Neural progenitor cell (in vitro differentiated cells): ENCODE results near the gene OTX2. TPM values are rescaled to one million over a fixed set of nuclear protein-coding genes. Genes with fewer than 3 reads are reported as not detected.

ENCODE experiments used
- DNase-seq: peaks from one replicate; pipeline ENCODE4 v3.0.0-alpha.2; 2016; ENCODE audit warnings: low spot score
- H2AFZ ChIP-seq: fragments of 200-600 bp; sonication (generic); replicated peaks from 2 replicates; pipeline ENCODE4 v1.6.1; 2016; ENCODE audit warnings: antibody characterized with exemption
- H3F3A ChIP-seq: fragments of 200-600 bp; sonication (generic); 2 replicates; pipeline ENCODE4 v1.6.1; 2016; ENCODE audit warnings: antibody characterized with exemption, low read depth
- H3K27ac ChIP-seq: fragments of 200-600 bp; sonication (generic); 2 replicates; pipeline ENCODE4 v1.5.1; 2016; ENCODE audit warnings: mild to moderate bottlenecking
- H3K27me3 ChIP-seq: fragments of 200-600 bp; sonication (generic); 2 replicates; pipeline ENCODE4 v1.6.1; 2016; ENCODE audit warnings: mild to moderate bottlenecking, moderate library complexity
- H3K36me3 ChIP-seq: fragments of 200-600 bp; sonication (generic); 2 replicates; pipeline ENCODE4 v1.5.1; 2016
- H3K4me1 ChIP-seq: fragments of 200-600 bp; sonication (generic); 2 replicates; pipeline ENCODE4 v1.6.1; 2016; ENCODE audit warnings: mixed run types
- H3K4me2 ChIP-seq: fragments of 200-600 bp; sonication (generic); 2 replicates; pipeline ENCODE4 v1.6.1; 2016
- H3K4me3 ChIP-seq: fragments of 200-600 bp; sonication (generic); 2 replicates; pipeline ENCODE4 v1.5.1; 2016
- H3K79me2 ChIP-seq: fragments of 200-600 bp; sonication (generic); 2 replicates; pipeline ENCODE4 v1.6.1; 2016; ENCODE audit warnings: low read depth
- H3K9ac ChIP-seq: fragments of 200-600 bp; sonication (generic); 2 replicates; pipeline ENCODE4 v1.6.1; 2016
- H3K9me3 ChIP-seq: fragments of 200-600 bp; sonication (generic); 2 replicates; pipeline ENCODE4 v1.5.1; 2016; ENCODE audit warnings: low read depth
- H4K20me1 ChIP-seq: fragments of 200-600 bp; sonication (generic); 2 replicates; pipeline ENCODE4 v1.6.1; 2016; ENCODE audit warnings: low read depth
- H3K27ac Mint-ChIP-seq: 3 replicates; pipeline ENCODE4 v1.8.0; 2021; ENCODE audit warnings: mixed read lengths
- H3K27me3 Mint-ChIP-seq: 2 replicates; pipeline ENCODE4 v1.8.0; 2022; ENCODE audit warnings: low read depth, mild to moderate bottlenecking, inconsistent platforms, moderate library complexity, mixed read lengths; ENCODE audit not compliant: insufficient read depth
- H3K36me3 Mint-ChIP-seq: 3 replicates; pipeline ENCODE4 v1.8.0; 2021; ENCODE audit warnings: mixed read lengths
- H3K4me1 Mint-ChIP-seq: 3 replicates; pipeline ENCODE4 v1.8.0; 2021; ENCODE audit warnings: mixed read lengths
- H3K4me3 Mint-ChIP-seq: 3 replicates; pipeline ENCODE4 v1.8.0; 2021; ENCODE audit warnings: mild to moderate bottlenecking, moderate library complexity, mixed read lengths
- H3K9me3 Mint-ChIP-seq: 3 replicates; pipeline ENCODE4 v1.8.0; 2020; ENCODE audit warnings: mixed read lengths
- EZH2 ChIP-seq: fragments of 200-600 bp; sonication (generic); IDR thresholded peaks from 2 replicates; pipeline ENCODE4 v1.6.1; 2017; ENCODE audit warnings: antibody characterized with exemption, mild to moderate bottlenecking, moderate library complexity
- EZH2phosphoT487 ChIP-seq: fragments of 200-600 bp; sonication (generic); IDR thresholded peaks from 2 replicates; pipeline ENCODE4 v1.6.1; 2017; ENCODE audit warnings: antibody characterized with exemption
- total RNA-seq: library from RNA; depleted of rRNA; stranded (reverse); fragments of >200 nt; gene quantifications from 2 replicates; pipeline ENCODE4 v1.2.3, GENCODE V29; 2015; ENCODE audit warnings: low replicate concordance
- TF ChIP-seq, protein P1 (sequence below): fragments of 200-600 bp; sonication (generic); IDR thresholded peaks from 2 replicates; pipeline ENCODE4 v1.5.1; 2017; ENCODE audit warnings: antibody characterized with exemption, mild to moderate bottlenecking

Gene OTX2
- total RNA-seq, 1 donor from 2014 or later, result 453 TPM

DNA sequence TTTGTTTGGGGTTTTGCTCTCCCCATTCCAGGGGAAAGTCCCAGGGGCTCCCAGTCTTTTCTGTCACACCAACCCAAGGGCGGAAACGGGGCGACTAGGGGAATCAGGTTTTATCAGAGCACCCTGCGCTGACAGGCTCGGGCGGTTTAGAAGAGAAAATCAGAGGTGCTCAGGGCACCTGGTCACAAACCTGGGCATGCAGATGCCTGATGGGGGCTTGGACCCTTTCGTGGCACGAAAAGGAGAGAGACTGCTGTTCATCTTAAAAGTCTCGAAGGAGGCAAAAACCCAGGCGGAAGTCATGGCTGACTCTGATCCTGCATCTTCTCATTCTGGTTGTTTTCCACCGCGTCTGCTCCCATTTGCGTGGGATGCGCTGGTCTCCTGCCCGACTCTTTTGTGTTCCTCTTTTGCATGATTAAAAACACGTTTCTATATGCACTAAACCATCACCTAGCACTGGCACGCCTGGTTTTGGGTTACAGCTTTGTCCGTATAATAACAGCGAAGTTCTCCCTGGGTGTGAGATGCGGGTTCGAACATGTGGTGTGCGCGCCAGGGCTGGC, 13.2 kb downstream of the OTX2 start:
- no peak for DNase-seq
- Histone ChIP-seq H3K27me3 (peaks cover 63% of the 10 kb centered on the region), H3K36me3 (peaks cover 25% of the 10 kb centered on the region), H3K79me2 (peaks cover 31% of the 10 kb centered on the region), H3K9ac (no peak overlapping the region), H3K4me3 (peak overlapping the region; percentile 98), H3K9me3 (no peaks in the 10 kb centered on the region), H3K27ac (no peak overlapping the region), H3K4me1 (peaks cover 80% of the 10 kb centered on the region), H2AFZ (no peak overlapping the region), H3K4me2 (peak overlapping the region; percentile 97), H3F3A (peaks cover 75% of the 10 kb centered on the region), H4K20me1 (peaks cover 69% of the 10 kb centered on the region)
- H3K36me3 Mint-ChIP-seq, result peaks cover 8% of the 10 kb centered on the region
- H3K27me3 Mint-ChIP-seq, result peaks cover 56% of the 10 kb centered on the region
- H3K4me1 Mint-ChIP-seq, result peaks cover 49% of the 10 kb centered on the region
- H3K27ac Mint-ChIP-seq, result no peak overlapping the region
- peaks cover 2% of the 10 kb centered on the region for H3K9me3 Mint-ChIP-seq
- peak overlapping the region; percentile 62 for H3K4me3 Mint-ChIP-seq
- TF ChIP-seq, protein P1, sequence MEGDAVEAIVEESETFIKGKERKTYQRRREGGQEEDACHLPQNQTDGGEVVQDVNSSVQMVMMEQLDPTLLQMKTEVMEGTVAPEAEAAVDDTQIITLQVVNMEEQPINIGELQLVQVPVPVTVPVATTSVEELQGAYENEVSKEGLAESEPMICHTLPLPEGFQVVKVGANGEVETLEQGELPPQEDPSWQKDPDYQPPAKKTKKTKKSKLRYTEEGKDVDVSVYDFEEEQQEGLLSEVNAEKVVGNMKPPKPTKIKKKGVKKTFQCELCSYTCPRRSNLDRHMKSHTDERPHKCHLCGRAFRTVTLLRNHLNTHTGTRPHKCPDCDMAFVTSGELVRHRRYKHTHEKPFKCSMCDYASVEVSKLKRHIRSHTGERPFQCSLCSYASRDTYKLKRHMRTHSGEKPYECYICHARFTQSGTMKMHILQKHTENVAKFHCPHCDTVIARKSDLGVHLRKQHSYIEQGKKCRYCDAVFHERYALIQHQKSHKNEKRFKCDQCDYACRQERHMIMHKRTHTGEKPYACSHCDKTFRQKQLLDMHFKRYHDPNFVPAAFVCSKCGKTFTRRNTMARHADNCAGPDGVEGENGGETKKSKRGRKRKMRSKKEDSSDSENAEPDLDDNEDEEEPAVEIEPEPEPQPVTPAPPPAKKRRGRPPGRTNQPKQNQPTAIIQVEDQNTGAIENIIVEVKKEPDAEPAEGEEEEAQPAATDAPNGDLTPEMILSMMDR, result no peak
- peak; percentile 19 for TF ChIP-seq EZH2

GRCh38 chr14:56796259-56796658, 14.0 kb downstream of the OTX2 start:
- Histone ChIP-seq H4K20me1 (peaks cover 61% of the 10 kb centered on the region), H3K79me2 (peaks cover 23% of the 10 kb centered on the region), H3K4me1 (peaks cover 71% of the 10 kb centered on the region), H3K4me3 (no peak overlapping the region), H3K36me3 (peaks cover 18% of the 10 kb centered on the region), H3K9me3 (no peaks in the 10 kb centered on the region), H3K9ac (no peak overlapping the region), H3K27me3 (peaks cover 63% of the 10 kb centered on the region), H2AFZ (no peak overlapping the region), H3K4me2 (peak overlapping the region; percentile 97), H3K27ac (no peak overlapping the region), H3F3A (peaks cover 71% of the 10 kb centered on the region)
- DNase-seq, result peak; percentile 41
- peaks cover 2% of the 10 kb centered on the region for H3K9me3 Mint-ChIP-seq
- TF ChIP-seq EZH2, result no peak
- TF ChIP-seq EZH2phosphoT487, result no peak
- TF ChIP-seq, protein P1, result peak; percentile 7
- H3K27me3 Mint-ChIP-seq, result peaks cover 55% of the 10 kb centered on the region
- peaks cover 42% of the 10 kb centered on the region for H3K4me1 Mint-ChIP-seq
- peaks cover 3% of the 10 kb centered on the region for H3K36me3 Mint-ChIP-seq
- H3K4me3 Mint-ChIP-seq, result peak overlapping the region; percentile 44
- H3K27ac Mint-ChIP-seq, result no peak overlapping the region

GRCh38 chr14:56795284-56795622, 15.0 kb downstream of the OTX2 start:
- Histone ChIP-seq H3K9ac (no peak overlapping the region), H3K79me2 (peaks cover 13% of the 10 kb centered on the region), H3F3A (peaks cover 61% of the 10 kb centered on the region), H3K27ac (no peak overlapping the region), H3K9me3 (no peaks in the 10 kb centered on the region), H3K4me1 (peaks cover 61% of the 10 kb centered on the region), H3K4me3 (peak overlapping the region; percentile 44), H3K36me3 (peaks cover 8% of the 10 kb centered on the region), H3K4me2 (peak overlapping the region; percentile 81), H4K20me1 (peaks cover 51% of the 10 kb centered on the region), H3K27me3 (peaks cover 63% of the 10 kb centered on the region), H2AFZ (no peak overlapping the region)
- no peaks in the 10 kb centered on the region for H3K36me3 Mint-ChIP-seq
- no peak overlapping the region for H3K27ac Mint-ChIP-seq
- no peak overlapping the region for H3K4me3 Mint-ChIP-seq
- no peak for DNase-seq
- peaks cover 33% of the 10 kb centered on the region for H3K4me1 Mint-ChIP-seq
- peak; percentile 22 for TF ChIP-seq EZH2
- TF ChIP-seq EZH2phosphoT487, result no peak
- H3K27me3 Mint-ChIP-seq, result peaks cover 47% of the 10 kb centered on the region
- H3K9me3 Mint-ChIP-seq, result peaks cover 2% of the 10 kb centered on the region

- Histone ChIP-seq H3K79me2 (peaks cover 8% of the 10 kb centered on the region), H3K4me2 (peak overlapping the region; percentile 81), H3F3A (peaks cover 56% of the 10 kb centered on the region), H2AFZ (no peak overlapping the region), H3K9me3 (no peaks in the 10 kb centered on the region), H3K27ac (no peak overlapping the region), H3K36me3 (peaks cover 3% of the 10 kb centered on the region), H3K9ac (no peak overlapping the region), H3K27me3 (peaks cover 63% of the 10 kb centered on the region), H4K20me1 (peaks cover 45% of the 10 kb centered on the region), H3K4me1 (peaks cover 56% of the 10 kb centered on the region), H3K4me3 (peak overlapping the region; percentile 44)
- DNase-seq, result peak; percentile 69
- Mint-ChIP-seq H3K36me3 (no peaks in the 10 kb centered on the region), H3K4me1 (peaks cover 33% of the 10 kb centered on the region), H3K4me3 (no peak overlapping the region), H3K27ac (no peak overlapping the region), H3K9me3 (peaks cover 2% of the 10 kb centered on the region), H3K27me3 (peaks cover 50% of the 10 kb centered on the region)
- TF ChIP-seq EZH2phosphoT487, result peak; percentile 80
- TF ChIP-seq, protein P1, result no peak
- peak; percentile 93 for TF ChIP-seq EZH2
Observed at GRCh38 chr14:56794557-56795283, 15.6 kb downstream of the OTX2 start.
